Right atrium auricular region (tissue), 2 donors: ENCODE measurements around the gene LCK. TPM values are rescaled to one million over a fixed set of nuclear protein-coding genes. Genes with fewer than 3 reads are reported as not detected.

Source experiments
- DNase-seq: peaks from one replicate; pipeline ENCODE4 v3.0.0-alpha.2; 2019; ENCODE audit warnings: low spot score
- H3K27ac ChIP-seq, 2 donors: fragments of 200-600 bp; sonication (generic); 1 replicate in 1 of 2; 2 replicates in 1 of 2; pipeline ENCODE4 v1.5.1; 2016 to 2019
- H3K27me3 ChIP-seq, 2 donors: fragments of 200-600 bp; sonication (generic); one replicate each; pipeline versions ENCODE4 v1.5.1 to v1.6.0; 2017 to 2019
- H3K36me3 ChIP-seq: fragments of 200-600 bp; sonication (generic); one replicate; pipeline ENCODE4 v1.5.1; 2016
- H3K4me1 ChIP-seq, 2 donors: fragments of 200-600 bp; sonication (generic); one replicate each; pipeline versions ENCODE4 v1.5.1 to v1.6.0; 2017 to 2019
- H3K4me3 ChIP-seq, 2 donors: fragments of 200-600 bp; sonication (generic); 1 replicate in 1 of 2; 2 replicates in 1 of 2; pipeline ENCODE4 v1.5.1; 2017 to 2019; ENCODE audit warnings: mild to moderate bottlenecking in 1 of 2, moderate library complexity in 1 of 2
- H3K9me3 ChIP-seq, 2 donors: fragments of 200-600 bp; sonication (generic); one replicate each; pipeline ENCODE4 v1.5.1; 2019
- total RNA-seq, 2 donors: library from RNA; depleted of rRNA; stranded (reverse); fragments of >200 nt; gene quantifications; one replicate each; pipeline ENCODE4 v1.1.0, GENCODE V29; 2016
- TF ChIP-seq, protein P1 (sequence below), 2 donors: fragments of 200-600 bp; sonication (generic); IDR thresholded peaks; one replicate each; pipeline ENCODE4 v1.5.1; 2019; ENCODE audit warnings: antibody characterized with exemption in 2 of 2

Gene LCK
- total RNA-seq, 2 donors from 2014 or later: 0.74 to 0.98 TPM

GRCh38 chr1:32316903-32317277 lies 65.8 kb downstream of the LCK start:
- Histone ChIP-seq H3K4me1 (peaks cover 0 to 12% of the 10 kb centered on the region in 2 donors), H3K9me3 (no peaks in the 10 kb centered on the region), H3K36me3 (peaks cover 19% of the 10 kb centered on the region), H3K4me3 (no peak overlapping the region), H3K27ac (no peak overlapping the region), H3K27me3 (no peaks in the 10 kb centered on the region)
- TF ChIP-seq, protein P1, sequence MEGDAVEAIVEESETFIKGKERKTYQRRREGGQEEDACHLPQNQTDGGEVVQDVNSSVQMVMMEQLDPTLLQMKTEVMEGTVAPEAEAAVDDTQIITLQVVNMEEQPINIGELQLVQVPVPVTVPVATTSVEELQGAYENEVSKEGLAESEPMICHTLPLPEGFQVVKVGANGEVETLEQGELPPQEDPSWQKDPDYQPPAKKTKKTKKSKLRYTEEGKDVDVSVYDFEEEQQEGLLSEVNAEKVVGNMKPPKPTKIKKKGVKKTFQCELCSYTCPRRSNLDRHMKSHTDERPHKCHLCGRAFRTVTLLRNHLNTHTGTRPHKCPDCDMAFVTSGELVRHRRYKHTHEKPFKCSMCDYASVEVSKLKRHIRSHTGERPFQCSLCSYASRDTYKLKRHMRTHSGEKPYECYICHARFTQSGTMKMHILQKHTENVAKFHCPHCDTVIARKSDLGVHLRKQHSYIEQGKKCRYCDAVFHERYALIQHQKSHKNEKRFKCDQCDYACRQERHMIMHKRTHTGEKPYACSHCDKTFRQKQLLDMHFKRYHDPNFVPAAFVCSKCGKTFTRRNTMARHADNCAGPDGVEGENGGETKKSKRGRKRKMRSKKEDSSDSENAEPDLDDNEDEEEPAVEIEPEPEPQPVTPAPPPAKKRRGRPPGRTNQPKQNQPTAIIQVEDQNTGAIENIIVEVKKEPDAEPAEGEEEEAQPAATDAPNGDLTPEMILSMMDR (IDR thresholded peaks at IDR 0.05): no peak
- DNase-seq: no peak

GRCh38 chr1:32318127-32318869 lies 67.2 kb downstream of the LCK start:
- no peaks in the 10 kb centered on the region for H3K27me3 ChIP-seq
- no peak overlapping the region for H3K4me3 ChIP-seq
- H3K9me3 ChIP-seq: no peaks in the 10 kb centered on the region
- TF ChIP-seq, protein P1 (IDR thresholded peaks at IDR 0.05): no peak
- no peak overlapping the region for H3K27ac ChIP-seq
- DNase-seq: no peak
- peaks cover 0 to 12% of the 10 kb centered on the region in 2 donors for H3K4me1 ChIP-seq
- H3K36me3 ChIP-seq: peaks cover 19% of the 10 kb centered on the region

- TF ChIP-seq, protein P1 (IDR thresholded peaks at IDR 0.05): no peak
- Histone ChIP-seq H3K36me3 (peaks cover 20% of the 10 kb centered on the region), H3K4me1 (peaks cover 0 to 5% of the 10 kb centered on the region in 2 donors), H3K27me3 (no peaks in the 10 kb centered on the region), H3K9me3 (no peaks in the 10 kb centered on the region), H3K27ac (no peak overlapping the region), H3K4me3 (no peak overlapping the region)
- DNase-seq: no peak
These were observed 70.7 kb downstream of the LCK start for GRCh38 chr1:32321712-32322291.

DNA sequence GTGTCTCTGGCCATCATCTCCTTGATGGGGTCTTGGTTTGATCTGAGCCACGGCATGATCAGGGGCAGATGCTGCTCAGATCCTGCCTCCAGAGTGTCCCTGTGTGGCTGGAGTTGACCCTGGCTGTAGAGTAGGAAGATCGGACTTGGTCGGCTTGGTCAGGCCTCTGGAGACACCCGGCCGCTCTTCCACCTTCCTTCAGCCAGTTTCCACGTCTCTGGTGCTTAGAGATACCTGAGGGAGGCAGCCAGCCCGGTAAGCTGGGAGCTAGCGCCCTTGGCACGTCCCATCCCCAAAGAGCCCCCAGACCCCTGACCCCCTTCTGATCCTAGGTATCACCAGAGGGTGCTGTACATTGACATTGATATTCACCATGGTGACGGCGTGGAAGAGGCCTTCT lies 76.1 kb downstream of the LCK start:
- Histone ChIP-seq H3K4me3 (no peak overlapping the region), H3K9me3 (no peaks in the 10 kb centered on the region), H3K36me3 (peaks cover 43% of the 10 kb centered on the region), H3K27me3 (no peaks in the 10 kb centered on the region), H3K4me1 (no peaks in the 10 kb centered on the region), H3K27ac (no peak overlapping the region)
- TF ChIP-seq, protein P1 (IDR thresholded peaks at IDR 0.05): no peak
- no peak for DNase-seq

- DNase-seq: no peak
- Histone ChIP-seq H3K27ac (no peak overlapping the region), H3K9me3 (no peaks in the 10 kb centered on the region), H3K4me3 (no peak overlapping the region), H3K27me3 (no peaks in the 10 kb centered on the region), H3K4me1 (peaks cover 0 to 10% of the 10 kb centered on the region in 2 donors), H3K36me3 (peaks cover 47% of the 10 kb centered on the region)
- TF ChIP-seq, protein P1 (IDR thresholded peaks at IDR 0.05): no peak
These were observed 78.9 kb downstream of the LCK start for GRCh38 chr1:32329931-32330466.
